ENCODE results near the gene TEFM.

GRCh38 chr17:30939051-30939689 is 33.1 kb upstream of the TEFM start:
- TF ChIP-seq EZH2phosphoT487 (IDR thresholded peaks at IDR 0.05) = no peak
- TF ChIP-seq CTCF (IDR thresholded peaks at IDR 0.05) = no peak
